Measurements from ENCODE around the gene CNTNAP2.

Gene CNTNAP2

GRCh38 chr7:148253629-148254028, 2137.0 kb downstream of the CNTNAP2 start:
- peaks cover 14% of the 10 kb centered on the region for H3K9me3 Mint-ChIP-seq
- H3K4me3 Mint-ChIP-seq: no peak overlapping the region
- H3K4me1 Mint-ChIP-seq (ENCODE audit: low read depth): no peaks in the 10 kb centered on the region
- no peaks in the 10 kb centered on the region for H3K27me3 Mint-ChIP-seq (ENCODE audit: low read depth)
- no peaks in the 10 kb centered on the region for H3K36me3 Mint-ChIP-seq (ENCODE audit: low read depth)
- no peak overlapping the region for H3K27ac Mint-ChIP-seq

GRCh38 chr7:148255333-148255732, 2138.7 kb downstream of the CNTNAP2 start:
- no peak overlapping the region for H3K4me3 Mint-ChIP-seq
- no peaks in the 10 kb centered on the region for H3K36me3 Mint-ChIP-seq (ENCODE audit: low read depth)
- no peak overlapping the region for H3K27ac Mint-ChIP-seq
- H3K9me3 Mint-ChIP-seq: peaks cover 14% of the 10 kb centered on the region
- H3K4me1 Mint-ChIP-seq (ENCODE audit: low read depth): no peaks in the 10 kb centered on the region
- no peaks in the 10 kb centered on the region for H3K27me3 Mint-ChIP-seq (ENCODE audit: low read depth)

GRCh38 chr7:148256433-148256832, 2139.8 kb downstream of the CNTNAP2 start:
- no peaks in the 10 kb centered on the region for H3K4me1 Mint-ChIP-seq (ENCODE audit: low read depth)
- peaks cover 10% of the 10 kb centered on the region for H3K9me3 Mint-ChIP-seq
- H3K27ac Mint-ChIP-seq: no peak overlapping the region
- H3K4me3 Mint-ChIP-seq: no peak overlapping the region
- no peaks in the 10 kb centered on the region for H3K36me3 Mint-ChIP-seq (ENCODE audit: low read depth)
- no peaks in the 10 kb centered on the region for H3K27me3 Mint-ChIP-seq (ENCODE audit: low read depth)

GRCh38 chr7:148260599-148260998, 2144.0 kb downstream of the CNTNAP2 start:
- H3K27me3 Mint-ChIP-seq (ENCODE audit: low read depth): peaks cover 11% of the 10 kb centered on the region
- H3K4me1 Mint-ChIP-seq (ENCODE audit: low read depth): peaks cover 4% of the 10 kb centered on the region
- H3K36me3 Mint-ChIP-seq (ENCODE audit: low read depth): no peaks in the 10 kb centered on the region
- H3K9me3 Mint-ChIP-seq: no peaks in the 10 kb centered on the region
- H3K27ac Mint-ChIP-seq: no peak overlapping the region
- H3K4me3 Mint-ChIP-seq: no peak overlapping the region

GRCh38 chr7:148261523-148261922, 2144.9 kb downstream of the CNTNAP2 start:
- no peaks in the 10 kb centered on the region for H3K9me3 Mint-ChIP-seq
- no peak overlapping the region for H3K27ac Mint-ChIP-seq
- peaks cover 11% of the 10 kb centered on the region for H3K27me3 Mint-ChIP-seq (ENCODE audit: low read depth)
- H3K4me1 Mint-ChIP-seq (ENCODE audit: low read depth): peaks cover 4% of the 10 kb centered on the region
- no peaks in the 10 kb centered on the region for H3K36me3 Mint-ChIP-seq (ENCODE audit: low read depth)
- no peak overlapping the region for H3K4me3 Mint-ChIP-seq

- no peak overlapping the region for H3K27ac Mint-ChIP-seq
- H3K4me3 Mint-ChIP-seq: no peak overlapping the region
- no peaks in the 10 kb centered on the region for H3K36me3 Mint-ChIP-seq (ENCODE audit: low read depth)
- H3K4me1 Mint-ChIP-seq (ENCODE audit: low read depth): peaks cover 4% of the 10 kb centered on the region
- H3K9me3 Mint-ChIP-seq: no peaks in the 10 kb centered on the region
- H3K27me3 Mint-ChIP-seq (ENCODE audit: low read depth): peaks cover 11% of the 10 kb centered on the region
Observed at GRCh38 chr7:148261996-148262688, 2145.5 kb downstream of the CNTNAP2 start.

- Mint-ChIP-seq H3K27ac (no peak overlapping the region), H3K4me1 (ENCODE audit: low read depth) (peaks cover 4% of the 10 kb centered on the region), H3K36me3 (ENCODE audit: low read depth) (no peaks in the 10 kb centered on the region), H3K4me3 (no peak overlapping the region), H3K9me3 (no peaks in the 10 kb centered on the region), H3K27me3 (ENCODE audit: low read depth) (peaks cover 11% of the 10 kb centered on the region)
Observed at GRCh38 chr7:148262721-148263229, 2146.2 kb downstream of the CNTNAP2 start.

GRCh38 chr7:148264933-148265557, 2148.4 kb downstream of the CNTNAP2 start:
- no peaks in the 10 kb centered on the region for H3K36me3 Mint-ChIP-seq (ENCODE audit: low read depth)
- peaks cover 11% of the 10 kb centered on the region for H3K27me3 Mint-ChIP-seq (ENCODE audit: low read depth)
- no peak overlapping the region for H3K4me3 Mint-ChIP-seq
- peaks cover 4% of the 10 kb centered on the region for H3K4me1 Mint-ChIP-seq (ENCODE audit: low read depth)
- no peaks in the 10 kb centered on the region for H3K9me3 Mint-ChIP-seq
- H3K27ac Mint-ChIP-seq: no peak overlapping the region

- no peaks in the 10 kb centered on the region for H3K36me3 Mint-ChIP-seq (ENCODE audit: low read depth)
- no peak overlapping the region for H3K27ac Mint-ChIP-seq
- peaks cover 4% of the 10 kb centered on the region for H3K4me1 Mint-ChIP-seq (ENCODE audit: low read depth)
- no peak overlapping the region for H3K4me3 Mint-ChIP-seq
- peaks cover 11% of the 10 kb centered on the region for H3K27me3 Mint-ChIP-seq (ENCODE audit: low read depth)
- H3K9me3 Mint-ChIP-seq: no peaks in the 10 kb centered on the region
Observed at GRCh38 chr7:148265896-148266295, 2149.3 kb downstream of the CNTNAP2 start.

- H3K27me3 Mint-ChIP-seq (ENCODE audit: low read depth): peaks cover 10% of the 10 kb centered on the region
- no peak overlapping the region for H3K4me3 Mint-ChIP-seq
- no peak overlapping the region for H3K27ac Mint-ChIP-seq
Observed at GRCh38 chr7:148266795-148267194, 2150.2 kb downstream of the CNTNAP2 start.

GRCh38 chr7:148270576-148270975, 2154.0 kb downstream of the CNTNAP2 start:
- no peak overlapping the region for H3K27ac Mint-ChIP-seq
- H3K9me3 Mint-ChIP-seq: no peaks in the 10 kb centered on the region
- H3K4me1 Mint-ChIP-seq (ENCODE audit: low read depth): no peaks in the 10 kb centered on the region
- H3K4me3 Mint-ChIP-seq: no peak overlapping the region
- H3K36me3 Mint-ChIP-seq (ENCODE audit: low read depth): no peaks in the 10 kb centered on the region
- no peaks in the 10 kb centered on the region for H3K27me3 Mint-ChIP-seq (ENCODE audit: low read depth)

More at GRCh38 chr7:148266795-148267194, 2150.2 kb downstream of the CNTNAP2 start:
- no peaks in the 10 kb centered on the region for H3K9me3 Mint-ChIP-seq
- no peaks in the 10 kb centered on the region for H3K36me3 Mint-ChIP-seq (ENCODE audit: low read depth)
- H3K4me1 Mint-ChIP-seq (ENCODE audit: low read depth): peaks cover 4% of the 10 kb centered on the region

GRCh38 chr7:148274118-148274517, 2157.5 kb downstream of the CNTNAP2 start:
- Mint-ChIP-seq H3K4me3 (no peak overlapping the region), H3K36me3 (ENCODE audit: low read depth) (no peaks in the 10 kb centered on the region), H3K27ac (no peak overlapping the region), H3K27me3 (ENCODE audit: low read depth) (no peaks in the 10 kb centered on the region), H3K9me3 (no peaks in the 10 kb centered on the region), H3K4me1 (ENCODE audit: low read depth) (no peaks in the 10 kb centered on the region)

GRCh38 chr7:148275359-148275890, 2158.8 kb downstream of the CNTNAP2 start:
- Mint-ChIP-seq H3K4me3 (no peak overlapping the region), H3K27me3 (ENCODE audit: low read depth) (no peaks in the 10 kb centered on the region), H3K9me3 (no peaks in the 10 kb centered on the region), H3K4me1 (ENCODE audit: low read depth) (no peaks in the 10 kb centered on the region), H3K36me3 (ENCODE audit: low read depth) (no peaks in the 10 kb centered on the region), H3K27ac (no peak overlapping the region)

- no peaks in the 10 kb centered on the region for H3K36me3 Mint-ChIP-seq (ENCODE audit: low read depth)
- no peak overlapping the region for H3K27ac Mint-ChIP-seq
- H3K27me3 Mint-ChIP-seq (ENCODE audit: low read depth): no peaks in the 10 kb centered on the region
- H3K4me1 Mint-ChIP-seq (ENCODE audit: low read depth): no peaks in the 10 kb centered on the region
- no peak overlapping the region for H3K4me3 Mint-ChIP-seq
- no peaks in the 10 kb centered on the region for H3K9me3 Mint-ChIP-seq
Observed at GRCh38 chr7:148276314-148277041, 2159.9 kb downstream of the CNTNAP2 start.

Data from T-helper 1 cell treated with Interleukin-12 subunit alpha and Interleukin-12 subunit beta and Interleukin-4 antibody, amounts not matched to agents 30 μg/mL and 1 μg/mL, for 36 hours (primary cell).